CD14-positive monocyte (primary cell): ENCODE results near the gene RRP9. TPM values are rescaled to one million over a fixed set of nuclear protein-coding genes. Genes with fewer than 3 reads are reported as not detected.

Source experiments
- DNase-seq, 3 donors: peaks; one replicate each; pipeline ENCODE4 v3.0.0-alpha.2; 2011 to 2022
- H2AFZ ChIP-seq: 2 replicates; pipeline ENCODE4 v1.6.0; 2012; ENCODE audit warnings: mild to moderate bottlenecking, low read depth, low read length, inconsistent platforms; ENCODE audit not compliant: insufficient read depth, poor library complexity, severe bottlenecking
- H3K27ac ChIP-seq, 2 donors: 1 replicate in 1 of 2; 2 replicates in 1 of 2; pipeline ENCODE4 v1.5.1; 2012 to 2013; ENCODE audit warnings: low read length in 2 of 2, control low read depth in 1 of 2, inconsistent platforms in 1 of 2, low read depth in 1 of 2, mild to moderate bottlenecking in 1 of 2
- H3K27me3 ChIP-seq, 2 donors: one replicate each; pipeline versions ENCODE4 v1.6.0 to v1.6.1; 2011 to 2013; ENCODE audit warnings: low read length in 2 of 2; ENCODE audit not compliant: control insufficient read depth in 2 of 2, insufficient read depth in 2 of 2
- H3K36me3 ChIP-seq, 2 donors: replicated peaks in 1 of 2; 1 replicate in 1 of 2; 2 replicates in 1 of 2; pipeline versions ENCODE4 v1.5.1 to v1.6.1; 2012 to 2013; ENCODE audit warnings: low read length in 2 of 2, control low read depth in 1 of 2, inconsistent platforms in 1 of 2, mild to moderate bottlenecking in 1 of 2; ENCODE audit not compliant: insufficient read depth in 2 of 2, control insufficient read depth in 1 of 2
- H3K4me1 ChIP-seq, 2 donors: 1 replicate in 1 of 2; 2 replicates in 1 of 2; pipeline versions ENCODE4 v1.5.1 to v1.6.1; 2012 to 2013; ENCODE audit warnings: low read length in 2 of 2, control low read depth in 1 of 2, inconsistent platforms in 1 of 2, mild to moderate bottlenecking in 1 of 2, moderate library complexity in 1 of 2; ENCODE audit not compliant: insufficient read depth in 2 of 2, control insufficient read depth in 1 of 2
- H3K4me2 ChIP-seq: replicated peaks from 2 replicates; pipeline ENCODE3; 2012; ENCODE audit warnings: low read length, moderate library complexity, mild to moderate bottlenecking; ENCODE audit not compliant: poor library complexity, severe bottlenecking; ENCODE audit errors: extremely low read depth
- H3K4me3 ChIP-seq, 3 experiments: fragments of 200-600 bp in 1 of 3; sonication (generic) in 1 of 3; replicated peaks in 1 of 3; 1 replicate in 2 of 3; 2 replicates in 1 of 3; pipeline ENCODE4 v1.5.1; 2011 to 2013; ENCODE audit warnings: low read length in 3 of 3, mild to moderate bottlenecking in 3 of 3, control low read depth in 2 of 3, low read depth in 2 of 3, inconsistent platforms in 1 of 3, moderate library complexity in 1 of 3
- H3K79me2 ChIP-seq: 2 replicates; pipeline ENCODE4 v1.6.0; 2012; ENCODE audit warnings: mild to moderate bottlenecking, control low read depth, inconsistent platforms, low read length, moderate library complexity; ENCODE audit not compliant: insufficient read depth
- H3K9ac ChIP-seq: 2 replicates; pipeline ENCODE4 v1.6.0; 2017; ENCODE audit warnings: low read length, mild to moderate bottlenecking; ENCODE audit not compliant: insufficient read depth, poor library complexity, severe bottlenecking
- H3K9me3 ChIP-seq, 2 donors: replicated peaks in 1 of 2; 1 replicate in 1 of 2; 2 replicates in 1 of 2; pipeline versions ENCODE4 v1.5.1 to v1.6.1; 2012 to 2013; ENCODE audit warnings: low read length in 2 of 2, control low read depth in 1 of 2; ENCODE audit not compliant: control insufficient read depth in 1 of 2, insufficient read depth in 1 of 2
- H4K20me1 ChIP-seq: 2 replicates; pipeline ENCODE4 v1.6.0; 2012; ENCODE audit warnings: mild to moderate bottlenecking, low read length, control low read depth, moderate library complexity; ENCODE audit not compliant: insufficient read depth
- H3K27ac Mint-ChIP-seq, 7 donors: one replicate each; pipeline ENCODE4 v1.8.0; 2020; ENCODE audit warnings: mild to moderate bottlenecking in 7 of 7, mixed read lengths in 7 of 7, moderate library complexity in 6 of 7, inconsistent platforms in 2 of 7
- H3K27me3 Mint-ChIP-seq, 3 donors: one replicate each; pipeline ENCODE4 v1.8.0; 2021 to 2022; ENCODE audit warnings: low read depth in 3 of 3, mild to moderate bottlenecking in 3 of 3, mixed read lengths in 3 of 3, moderate library complexity in 3 of 3, inconsistent platforms in 1 of 3
- H3K36me3 Mint-ChIP-seq, 2 donors: one replicate each; pipeline ENCODE4 v1.8.0; 2020; ENCODE audit warnings: mixed read lengths in 2 of 2, inconsistent platforms in 1 of 2, mild to moderate bottlenecking in 1 of 2
- H3K4me1 Mint-ChIP-seq: one replicate; pipeline ENCODE4 v1.8.0; 2020; ENCODE audit warnings: mild to moderate bottlenecking, mixed read lengths
- H3K4me3 Mint-ChIP-seq, 2 donors: one replicate each; pipeline ENCODE4 v1.8.0; 2020; ENCODE audit warnings: mild to moderate bottlenecking in 2 of 2, mixed read lengths in 2 of 2, moderate library complexity in 1 of 2
- H3K9me3 Mint-ChIP-seq, 7 donors: one replicate each; pipeline ENCODE4 v1.8.0; 2020 to 2022; ENCODE audit warnings: mixed read lengths in 7 of 7, mild to moderate bottlenecking in 6 of 7, moderate library complexity in 6 of 7, inconsistent platforms in 2 of 7
- CTCF ChIP-seq: fragments of 200-600 bp; IDR thresholded peaks from one replicate; pipeline ENCODE4 v1.8.0; 2022; ENCODE audit warnings: antibody characterized with exemption, mild to moderate bottlenecking
- WGBS: methylation state at CpG from one replicate; pipeline ENCODE4 v1.1.5; 2013; ENCODE audit warnings: missing lambda C conversion rate; ENCODE audit not compliant: insufficient coverage; 5-methylcytosine and 5-hydroxymethylcytosine counted together
- intact Hi-C, 2 donors: fragments of 100-400 bp; cut with micrococcal nuclease; formaldehyde crosslinking; loops; one replicate each; pipeline versions ENCODE4 v1.15.0 to v1.15.1; 2023
- polyA plus RNA-seq, 3 donors: library from polyadenylated mRNA; depleted of rRNA in 1 of 3; unstranded in 2 of 3; stranded (reverse) in 1 of 3; fragments of 300-500 nt in 2 of 3; fragments of >200 nt in 1 of 3; fragmentation: Illumina TruSeq in 2 of 3; gene quantifications; 1 replicate in 2 of 3; 2 replicates in 1 of 3; pipeline ENCODE4 v1.2.3, GENCODE V29; 2012 to 2021

RRP9 gene
- polyA plus RNA-seq, 3 donors: 6.7 to 10.4 (median 9.9) TPM

- H3K9me3 Mint-ChIP-seq: peaks cover 0 to 4% (median 0%) of the 10 kb centered on the region in 7 donors
- no peak overlapping the region for H3K4me3 Mint-ChIP-seq
- Histone ChIP-seq H3K4me3 (no peak overlapping the region), H3K9me3 (no peaks in the 10 kb centered on the region), H2AFZ (no peak overlapping the region), H3K9ac (no peak overlapping the region), H3K36me3 (no peaks in the 10 kb centered on the region), H3K4me1 (no peaks in the 10 kb centered on the region), H3K4me2 (no peak overlapping the region), H4K20me1 (no peaks in the 10 kb centered on the region), H3K79me2 (no peaks in the 10 kb centered on the region), H3K27me3 (peaks cover 0 to 7% of the 10 kb centered on the region in 2 donors), H3K27ac (no peak overlapping the region)
- WGBS: 100% methylated on average over 2 of the region's 4 CpGs
- no peak overlapping the region for H3K27ac Mint-ChIP-seq
- no peaks in the 10 kb centered on the region for H3K36me3 Mint-ChIP-seq
- no peaks in the 10 kb centered on the region for H3K4me1 Mint-ChIP-seq
- intact Hi-C loops: no loop called here
- DNase-seq: no peak
- TF ChIP-seq CTCF: no peak
- peaks cover 16 to 34% (median 33%) of the 10 kb centered on the region in 3 donors for H3K27me3 Mint-ChIP-seq
These were observed 47.3 kb downstream of the RRP9 start for GRCh38 chr3:51894391-51894790.

GRCh38 chr3:51891242-51892039, 50.3 kb downstream of the RRP9 start:
- H3K9ac ChIP-seq: no peak overlapping the region
- no peak overlapping the region for H3K27ac ChIP-seq
- Mint-ChIP-seq H3K27me3 (peaks cover 8 to 25% (median 24%) of the 10 kb centered on the region in 3 donors), H3K4me1 (no peaks in the 10 kb centered on the region), H3K9me3 (peaks cover 0 to 3% (median 0%) of the 10 kb centered on the region in 7 donors), H3K27ac (no peak overlapping the region), H3K4me3 (no peak overlapping the region), H3K36me3 (no peaks in the 10 kb centered on the region)
- H3K79me2 ChIP-seq: no peaks in the 10 kb centered on the region
- H2AFZ ChIP-seq: no peak overlapping the region
- H3K36me3 ChIP-seq: no peaks in the 10 kb centered on the region
- no peak overlapping the region for H3K4me2 ChIP-seq
- H4K20me1 ChIP-seq: no peaks in the 10 kb centered on the region
- 97% methylated on average over 3 of the region's 7 CpGs for whole genome bisulfite sequencing
- intact Hi-C loops: no loop called here
- DNase-seq: no peak
- no peaks in the 10 kb centered on the region for H3K4me1 ChIP-seq
- H3K27me3 ChIP-seq: peaks cover 0 to 3% of the 10 kb centered on the region in 2 donors
- no peaks in the 10 kb centered on the region for H3K9me3 ChIP-seq
- no peak overlapping the region for H3K4me3 ChIP-seq
- no peak for TF ChIP-seq CTCF
